ENCODE results near the gene AKR1B15. TPM values are rescaled to one million over a fixed set of nuclear protein-coding genes. Genes with fewer than 3 reads are reported as not detected.
"Not testable (repeated sequence)": the region's sequence is repeated elsewhere in the genome, so short reads cannot be mapped to it uniquely, and the experiment has no call there.

AKR1B15 gene
- polyA plus RNA-seq, 1 donor (not counting 4 experiments of a cell fraction or from before 2014, with no cell fraction given), result 0.28 TPM

- TF ChIP-seq, protein P1, sequence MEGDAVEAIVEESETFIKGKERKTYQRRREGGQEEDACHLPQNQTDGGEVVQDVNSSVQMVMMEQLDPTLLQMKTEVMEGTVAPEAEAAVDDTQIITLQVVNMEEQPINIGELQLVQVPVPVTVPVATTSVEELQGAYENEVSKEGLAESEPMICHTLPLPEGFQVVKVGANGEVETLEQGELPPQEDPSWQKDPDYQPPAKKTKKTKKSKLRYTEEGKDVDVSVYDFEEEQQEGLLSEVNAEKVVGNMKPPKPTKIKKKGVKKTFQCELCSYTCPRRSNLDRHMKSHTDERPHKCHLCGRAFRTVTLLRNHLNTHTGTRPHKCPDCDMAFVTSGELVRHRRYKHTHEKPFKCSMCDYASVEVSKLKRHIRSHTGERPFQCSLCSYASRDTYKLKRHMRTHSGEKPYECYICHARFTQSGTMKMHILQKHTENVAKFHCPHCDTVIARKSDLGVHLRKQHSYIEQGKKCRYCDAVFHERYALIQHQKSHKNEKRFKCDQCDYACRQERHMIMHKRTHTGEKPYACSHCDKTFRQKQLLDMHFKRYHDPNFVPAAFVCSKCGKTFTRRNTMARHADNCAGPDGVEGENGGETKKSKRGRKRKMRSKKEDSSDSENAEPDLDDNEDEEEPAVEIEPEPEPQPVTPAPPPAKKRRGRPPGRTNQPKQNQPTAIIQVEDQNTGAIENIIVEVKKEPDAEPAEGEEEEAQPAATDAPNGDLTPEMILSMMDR (optimal IDR thresholded peaks at IDR 0.05 in 1 of 3, IDR thresholded peaks at IDR 0.05 in 1 of 3, conservative IDR thresholded peaks at IDR 0.05 in 1 of 3; ENCODE audit: extremely low read depth in 1 of 3, insufficient read depth in 2 of 3, low read length in 3 of 3), result no peak
- no peak for TF ChIP-seq EZH2 (IDR thresholded peaks at IDR 0.05; ENCODE audit: low read length)
- no peaks in the 10 kb centered on the region for H4K20me1 ChIP-seq (ENCODE audit: control insufficient read depth, extremely low read depth, insufficient read depth, low read length)
- H3K36me3 ChIP-seq (ENCODE audit: control insufficient read depth in 2 of 2, extremely low read depth in 1 of 2, insufficient read depth in 2 of 2, low read length in 2 of 2), result no peaks in the 10 kb centered on the region
- no peak overlapping the region for H3K4me2 ChIP-seq (ENCODE audit: control insufficient read depth, extremely low read depth, insufficient read depth, low read depth, low read length)
- H3K9me1 ChIP-seq (ENCODE audit: control insufficient read depth, extremely low read depth, insufficient read depth, low read length), result no peaks in the 10 kb centered on the region
- H3K27me3 ChIP-seq (ENCODE audit: control insufficient read depth, extremely low read depth, insufficient read depth, low read length), result no peaks in the 10 kb centered on the region
- H3K4me1 ChIP-seq (ENCODE audit: control insufficient read depth, extremely low read depth, insufficient read depth, low read length), result peaks cover 27% of the 10 kb centered on the region
- no peaks in the 10 kb centered on the region for H3K79me2 ChIP-seq (ENCODE audit: control insufficient read depth, insufficient read depth, low read length)
- H3K9ac ChIP-seq (ENCODE audit: control insufficient read depth, extremely low read depth, insufficient read depth, low read length), result no peak overlapping the region
- H3K4me3 ChIP-seq (ENCODE audit: control insufficient read depth in 2 of 3, extremely low read depth in 1 of 3, insufficient read depth in 2 of 3, low read depth in 1 of 3, low read length in 3 of 3), result no peak overlapping the region
- no peak overlapping the region for H2AFZ ChIP-seq (ENCODE audit: control insufficient read depth, low read length)
- DNase-seq (ENCODE audit: low read depth, low spot score) (no peak), FAIRE-seq (no peak)
- dilution Hi-C loops (cut with MboI; ENCODE audit: extremely low pct_ligation_motif_present, low sequenced_read_pairs), result no loop called here
- no peak overlapping the region for H3K27ac ChIP-seq (ENCODE audit: control insufficient read depth, insufficient read depth, low read length)
- H3K9me3 ChIP-seq (ENCODE audit: control insufficient read depth, low read depth, low read length), result no peaks in the 10 kb centered on the region
Observed at GRCh38 chr7:134535919-134536299, 13.0 kb upstream of the AKR1B15 start.

- not testable (repeated sequence) for H3K27ac ChIP-seq (ENCODE audit: control insufficient read depth, insufficient read depth, low read length); H3K36me3 ChIP-seq (ENCODE audit: control insufficient read depth in 2 of 2, extremely low read depth in 1 of 2, insufficient read depth in 2 of 2, low read length in 2 of 2); H3K4me2 ChIP-seq (ENCODE audit: control insufficient read depth, extremely low read depth, insufficient read depth, low read depth, low read length)
Observed at GRCh38 chr7:134536558-134536957, 12.4 kb upstream of the AKR1B15 start.

DNA sequence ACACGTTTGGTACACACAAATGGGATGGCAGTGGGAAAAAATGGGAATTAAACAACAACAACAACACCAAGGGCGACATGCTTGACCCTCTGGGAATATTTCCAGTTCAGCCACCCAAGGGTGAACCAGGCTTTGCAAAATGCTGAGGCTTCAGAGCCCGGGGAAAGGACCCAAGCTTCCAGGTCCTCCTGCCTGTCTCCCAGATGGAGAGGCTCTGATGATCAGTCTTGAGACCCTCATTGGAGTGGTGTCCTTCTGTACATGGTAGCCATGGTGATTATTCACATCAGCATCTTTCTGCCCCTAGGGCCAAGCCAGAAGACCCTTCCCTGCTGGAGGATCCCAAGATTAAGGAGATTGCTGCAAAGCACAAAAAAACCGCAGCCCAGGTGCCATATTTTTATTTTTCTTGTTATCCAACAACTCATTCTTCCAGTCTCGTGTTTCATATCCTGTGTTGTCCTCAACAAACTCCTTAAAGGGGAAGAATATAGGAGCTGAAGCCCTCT lies 11.6 kb upstream of the AKR1B15 start:
- H4K20me1 ChIP-seq (ENCODE audit: control insufficient read depth, extremely low read depth, insufficient read depth, low read length); H3K27me3 ChIP-seq (ENCODE audit: control insufficient read depth, extremely low read depth, insufficient read depth, low read length); H3K27ac ChIP-seq (ENCODE audit: control insufficient read depth, insufficient read depth, low read length); H3K9me3 ChIP-seq (ENCODE audit: control insufficient read depth, low read depth, low read length); H3K4me3 ChIP-seq (ENCODE audit: control insufficient read depth in 2 of 3, extremely low read depth in 1 of 3, insufficient read depth in 2 of 3, low read depth in 1 of 3, low read length in 3 of 3); H3K4me2 ChIP-seq (ENCODE audit: control insufficient read depth, extremely low read depth, insufficient read depth, low read depth, low read length); H3K36me3 ChIP-seq (ENCODE audit: control insufficient read depth in 2 of 2, extremely low read depth in 1 of 2, insufficient read depth in 2 of 2, low read length in 2 of 2); H2AFZ ChIP-seq (ENCODE audit: control insufficient read depth, low read length); FAIRE-seq; dilution Hi-C loops (cut with MboI; ENCODE audit: extremely low pct_ligation_motif_present, low sequenced_read_pairs); DNase-seq (ENCODE audit: low read depth, low spot score); H3K9me1 ChIP-seq (ENCODE audit: control insufficient read depth, extremely low read depth, insufficient read depth, low read length); H3K79me2 ChIP-seq (ENCODE audit: control insufficient read depth, insufficient read depth, low read length); H3K9ac ChIP-seq (ENCODE audit: control insufficient read depth, extremely low read depth, insufficient read depth, low read length): not testable (repeated sequence)
- peaks cover 13% of the 10 kb centered on the region for H3K4me1 ChIP-seq (ENCODE audit: control insufficient read depth, extremely low read depth, insufficient read depth, low read length)

More at GRCh38 chr7:134536558-134536957, 12.4 kb upstream of the AKR1B15 start:
- dilution Hi-C loops (cut with MboI; ENCODE audit: extremely low pct_ligation_motif_present, low sequenced_read_pairs); H3K9ac ChIP-seq (ENCODE audit: control insufficient read depth, extremely low read depth, insufficient read depth, low read length); H3K9me1 ChIP-seq (ENCODE audit: control insufficient read depth, extremely low read depth, insufficient read depth, low read length); H3K9me3 ChIP-seq (ENCODE audit: control insufficient read depth, low read depth, low read length); FAIRE-seq; H2AFZ ChIP-seq (ENCODE audit: control insufficient read depth, low read length); H4K20me1 ChIP-seq (ENCODE audit: control insufficient read depth, extremely low read depth, insufficient read depth, low read length); DNase-seq (ENCODE audit: low read depth, low spot score); H3K4me3 ChIP-seq (ENCODE audit: control insufficient read depth in 2 of 3, extremely low read depth in 1 of 3, insufficient read depth in 2 of 3, low read depth in 1 of 3, low read length in 3 of 3); H3K27me3 ChIP-seq (ENCODE audit: control insufficient read depth, extremely low read depth, insufficient read depth, low read length); H3K79me2 ChIP-seq (ENCODE audit: control insufficient read depth, insufficient read depth, low read length): not testable (repeated sequence)
- H3K4me1 ChIP-seq (ENCODE audit: control insufficient read depth, extremely low read depth, insufficient read depth, low read length), result peaks cover 21% of the 10 kb centered on the region

Data from keratinocyte (primary cell).